HG02759 (cell line): ENCODE measurements around the gene ZC3H4.
"Not testable (repeated sequence)": the region's sequence is repeated elsewhere in the genome, so short reads cannot be mapped to it uniquely, and the experiment has no call there.

Experiments
- ATAC-seq: cut with Tn5 transposase; IDR thresholded peaks from one replicate; pipeline ENCODE4 v1.9.1; 2021; ENCODE audit warnings: mild to moderate bottlenecking, moderate library complexity; ENCODE audit not compliant: unreplicated experiment

The ZC3H4 gene

GRCh38 chr19:47089767-47090350 is 23.7 kb downstream of the ZC3H4 start:
- ATAC-seq = no peak

- ATAC-seq = no peak
Measured at GRCh38 chr19:47086280-47086679, 27.3 kb downstream of the ZC3H4 start.

GRCh38 chr19:47084879-47085439 is 28.6 kb downstream of the ZC3H4 start:
- ATAC-seq = no peak

- no peak for ATAC-seq
Measured at GRCh38 chr19:47082493-47082892, 31.1 kb downstream of the ZC3H4 start.

GRCh38 chr19:47081095-47081494 is 32.5 kb downstream of the ZC3H4 start:
- ATAC-seq = no peak

GRCh38 chr19:47078351-47078750 is 35.2 kb downstream of the ZC3H4 start:
- ATAC-seq = not testable (repeated sequence)

GRCh38 chr19:47075941-47076340 is 37.6 kb downstream of the ZC3H4 start:
- no peak for ATAC-seq

- ATAC-seq = no peak
Measured at GRCh38 chr19:47075179-47075810, 38.3 kb downstream of the ZC3H4 start.

GRCh38 chr19:47074621-47075020 is 39.0 kb downstream of the ZC3H4 start:
- ATAC-seq = no peak

GRCh38 chr19:47073574-47073973 is 40.0 kb downstream of the ZC3H4 start:
- no peak for ATAC-seq

GRCh38 chr19:47072323-47072722 is 41.3 kb downstream of the ZC3H4 start:
- ATAC-seq = no peak

GRCh38 chr19:47071731-47072130 is 41.8 kb downstream of the ZC3H4 start:
- ATAC-seq = no peak

GRCh38 chr19:47070756-47071155 is 42.8 kb downstream of the ZC3H4 start:
- no peak for ATAC-seq

- ATAC-seq = no peak
Measured at GRCh38 chr19:47069795-47070194, 43.8 kb downstream of the ZC3H4 start.

- ATAC-seq = no peak
Measured at GRCh38 chr19:47068876-47069406, 44.6 kb downstream of the ZC3H4 start.

- no peak for ATAC-seq
Measured at GRCh38 chr19:47068246-47068645, 45.3 kb downstream of the ZC3H4 start.

- no peak for ATAC-seq
Measured at GRCh38 chr19:47067215-47067847, 46.2 kb downstream of the ZC3H4 start.

GRCh38 chr19:47066376-47067214 is 47.0 kb downstream of the ZC3H4 start:
- no peak for ATAC-seq

GRCh38 chr19:47065242-47065641 is 48.3 kb downstream of the ZC3H4 start:
- no peak for ATAC-seq

GRCh38 chr19:47063874-47064273 is 49.7 kb downstream of the ZC3H4 start:
- ATAC-seq = no peak

- ATAC-seq = no peak
Measured at GRCh38 chr19:47058621-47059022, 55.0 kb downstream of the ZC3H4 start.
